ENCODE data around the gene FCRL3.

- TF ChIP-seq EZH2 (IDR thresholded peaks at IDR 0.05; ENCODE audit: insufficient read depth, poor library complexity, severe bottlenecking) = no peak
- no peak for TF ChIP-seq EZH2phosphoT487 (IDR thresholded peaks at IDR 0.05; ENCODE audit: insufficient read depth, low read depth)
Measured at GRCh38 chr1:157673008-157673407, 27.6 kb downstream of the FCRL3 start.

Measured in GM23248 (cell line).